HepG2 (cell line): Measurements from ENCODE around the gene NEDD1.

ENCODE experiments used
- BORCS8-MEF2B ChIP-seq: sonication (generic); formaldehyde crosslinking; IDR thresholded peaks from 2 replicates; pipeline ENCODE4 v1.8.0; 2022; ENCODE audit warnings: mild to moderate bottlenecking, missing genetic modification reagents
- FIP1L1 ChIP-seq: fragments of 200-400 bp; formaldehyde crosslinking; IDR thresholded peaks from 2 replicates; pipeline ENCODE4 v1.6.1; 2018; ENCODE audit warnings: low read depth, mild to moderate bottlenecking, low read length, moderate library complexity, borderline replicate concordance; ENCODE audit not compliant: insufficient read depth
- MYNN ChIP-seq: sonication (generic); formaldehyde crosslinking; IDR thresholded peaks from 2 replicates; pipeline ENCODE4 v1.4.0; 2020; ENCODE audit warnings: mild to moderate bottlenecking, low read depth, missing genetic modification reagents
- ZNF431 ChIP-seq: sonication (generic); formaldehyde crosslinking; IDR thresholded peaks from 2 replicates; pipeline ENCODE4 v1.9.0; 2022; ENCODE audit warnings: missing genetic modification reagents, low read depth, mild to moderate bottlenecking, borderline replicate concordance
- TF ChIP-seq, protein P1 (sequence below): sonication (generic); formaldehyde crosslinking; IDR thresholded peaks from 2 replicates; pipeline ENCODE4 v1.5.0; 2020; ENCODE audit warnings: mild to moderate bottlenecking, missing genetic modification reagents, moderate library complexity
- TF ChIP-seq, protein P2 (sequence below): sonication (generic); formaldehyde crosslinking; IDR thresholded peaks from 2 replicates; pipeline ENCODE4 v1.8.0; 2022; ENCODE audit warnings: missing genetic modification reagents, mild to moderate bottlenecking, borderline replicate concordance

DNA sequence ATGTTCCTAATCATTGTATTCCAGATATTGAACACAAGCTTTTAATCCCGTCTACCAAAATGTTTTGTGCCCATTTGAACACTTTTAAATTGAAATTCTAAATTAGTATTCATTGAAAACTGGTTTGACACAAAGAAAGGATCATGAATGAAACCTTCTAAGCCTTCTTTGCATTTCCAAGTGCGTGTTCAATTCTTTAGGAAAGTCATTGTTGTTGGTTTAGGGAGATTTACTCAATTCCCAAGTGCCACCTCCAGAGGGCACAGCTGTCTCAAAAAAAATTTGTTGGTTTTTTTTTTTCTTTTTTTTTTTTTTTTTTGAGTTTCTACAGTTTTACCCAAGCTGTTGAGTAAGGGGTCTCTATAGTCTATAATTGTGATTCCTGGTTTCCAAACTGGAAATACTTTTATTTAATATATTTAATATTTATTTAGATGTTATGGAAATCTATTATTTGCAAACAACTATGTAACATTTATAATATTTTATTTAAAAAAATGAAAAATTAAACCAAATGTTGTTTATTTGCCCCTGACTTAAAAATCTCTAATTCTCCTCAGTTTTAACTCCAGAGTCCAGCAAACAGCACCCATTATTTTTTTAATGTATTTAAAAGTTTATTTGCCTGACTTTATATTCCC, 79.9 kb downstream of the NEDD1 start:
- TF ChIP-seq FIP1L1 (no peak), MYNN (no peak), ZNF431 (no peak), BORCS8-MEF2B (no peak)
- TF ChIP-seq, protein P1, sequence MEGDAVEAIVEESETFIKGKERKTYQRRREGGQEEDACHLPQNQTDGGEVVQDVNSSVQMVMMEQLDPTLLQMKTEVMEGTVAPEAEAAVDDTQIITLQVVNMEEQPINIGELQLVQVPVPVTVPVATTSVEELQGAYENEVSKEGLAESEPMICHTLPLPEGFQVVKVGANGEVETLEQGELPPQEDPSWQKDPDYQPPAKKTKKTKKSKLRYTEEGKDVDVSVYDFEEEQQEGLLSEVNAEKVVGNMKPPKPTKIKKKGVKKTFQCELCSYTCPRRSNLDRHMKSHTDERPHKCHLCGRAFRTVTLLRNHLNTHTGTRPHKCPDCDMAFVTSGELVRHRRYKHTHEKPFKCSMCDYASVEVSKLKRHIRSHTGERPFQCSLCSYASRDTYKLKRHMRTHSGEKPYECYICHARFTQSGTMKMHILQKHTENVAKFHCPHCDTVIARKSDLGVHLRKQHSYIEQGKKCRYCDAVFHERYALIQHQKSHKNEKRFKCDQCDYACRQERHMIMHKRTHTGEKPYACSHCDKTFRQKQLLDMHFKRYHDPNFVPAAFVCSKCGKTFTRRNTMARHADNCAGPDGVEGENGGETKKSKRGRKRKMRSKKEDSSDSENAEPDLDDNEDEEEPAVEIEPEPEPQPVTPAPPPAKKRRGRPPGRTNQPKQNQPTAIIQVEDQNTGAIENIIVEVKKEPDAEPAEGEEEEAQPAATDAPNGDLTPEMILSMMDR (CRISPR knock-in tag): peak; percentile 30
- TF ChIP-seq, protein P2, sequence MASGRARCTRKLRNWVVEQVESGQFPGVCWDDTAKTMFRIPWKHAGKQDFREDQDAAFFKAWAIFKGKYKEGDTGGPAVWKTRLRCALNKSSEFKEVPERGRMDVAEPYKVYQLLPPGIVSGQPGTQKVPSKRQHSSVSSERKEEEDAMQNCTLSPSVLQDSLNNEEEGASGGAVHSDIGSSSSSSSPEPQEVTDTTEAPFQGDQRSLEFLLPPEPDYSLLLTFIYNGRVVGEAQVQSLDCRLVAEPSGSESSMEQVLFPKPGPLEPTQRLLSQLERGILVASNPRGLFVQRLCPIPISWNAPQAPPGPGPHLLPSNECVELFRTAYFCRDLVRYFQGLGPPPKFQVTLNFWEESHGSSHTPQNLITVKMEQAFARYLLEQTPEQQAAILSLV (CRISPR knock-in tag): no peak
